Keratinocyte (primary cell): ENCODE data around the gene HGF. TPM values are rescaled to one million over a fixed set of nuclear protein-coding genes. Genes with fewer than 3 reads are reported as not detected.
A peak's percentile ranks its signal among the peaks of the same experiment; 100 is the strongest.

ENCODE experiments used
- DNase-seq: peaks from one replicate; pipeline ENCODE4 v3.0.0-alpha.2; 2011; ENCODE audit warnings: low read depth, missing footprints, low spot score
- FAIRE-seq: peaks from 2 replicates; lab custom pipeline; 2011; peaks lifted over from hg19 to GRCh38; lab: Jason Lieb, UNC
- H2AFZ ChIP-seq: 2 replicates; pipeline ENCODE4 v1.6.0; 2012; ENCODE audit warnings: low read length, control low read depth, inconsistent platforms; ENCODE audit not compliant: control insufficient read depth
- H3K27ac ChIP-seq: 2 replicates; pipeline ENCODE4 v1.5.1; 2011; ENCODE audit warnings: low read length; ENCODE audit not compliant: control insufficient read depth, insufficient read depth
- H3K27me3 ChIP-seq: 3 replicates; pipeline ENCODE4 v1.6.0; 2011; ENCODE audit warnings: low read length; ENCODE audit not compliant: control insufficient read depth, insufficient read depth; ENCODE audit errors: extremely low read depth
- H3K36me3 ChIP-seq, 2 experiments: 2 replicates in 1 of 2; 3 replicates in 1 of 2; pipeline ENCODE4 v1.5.1; 2011; ENCODE audit warnings: low read length in 2 of 2, mild to moderate bottlenecking in 1 of 2; ENCODE audit not compliant: control insufficient read depth in 2 of 2, insufficient read depth in 2 of 2; ENCODE audit errors: extremely low read depth in 1 of 2
- H3K4me1 ChIP-seq: 3 replicates; pipeline ENCODE4 v1.5.1; 2011; ENCODE audit warnings: low read length; ENCODE audit not compliant: control insufficient read depth, insufficient read depth; ENCODE audit errors: extremely low read depth
- H3K4me2 ChIP-seq: 3 replicates; pipeline ENCODE4 v1.6.0; 2011; ENCODE audit warnings: low read depth, low read length; ENCODE audit not compliant: control insufficient read depth, insufficient read depth; ENCODE audit errors: extremely low read depth
- H3K4me3 ChIP-seq, 3 experiments: fragments of 200-600 bp in 1 of 3; sonication (generic) in 1 of 3; 2 replicates in 2 of 3; 3 replicates in 1 of 3; pipeline ENCODE4 v1.5.1; 2011 to 2016; ENCODE audit warnings: low read length in 3 of 3, mild to moderate bottlenecking in 3 of 3, control low read depth in 2 of 3, inconsistent platforms in 1 of 3, low read depth in 1 of 3, mixed read lengths in 1 of 3, mixed run types in 1 of 3, moderate library complexity in 1 of 3; ENCODE audit not compliant: control insufficient read depth in 2 of 3, insufficient read depth in 2 of 3; ENCODE audit errors: extremely low read depth in 1 of 3
- H3K79me2 ChIP-seq: 2 replicates; pipeline ENCODE4 v1.6.0; 2012; ENCODE audit warnings: low read length; ENCODE audit not compliant: control insufficient read depth, insufficient read depth
- H3K9ac ChIP-seq: 3 replicates; pipeline ENCODE4 v1.6.0; 2011; ENCODE audit warnings: low read length; ENCODE audit not compliant: control insufficient read depth, insufficient read depth; ENCODE audit errors: extremely low read depth
- H3K9me1 ChIP-seq: 3 replicates; pipeline ENCODE4 v1.6.0; 2011; ENCODE audit warnings: low read length; ENCODE audit not compliant: control insufficient read depth, insufficient read depth; ENCODE audit errors: extremely low read depth
- H3K9me3 ChIP-seq: 2 replicates; pipeline ENCODE4 v1.5.1; 2012; ENCODE audit warnings: low read depth, low read length; ENCODE audit not compliant: control insufficient read depth
- H4K20me1 ChIP-seq: 3 replicates; pipeline ENCODE4 v1.6.0; 2011; ENCODE audit warnings: low read length; ENCODE audit not compliant: control insufficient read depth, insufficient read depth; ENCODE audit errors: extremely low read depth
- CTCF ChIP-seq, 3 experiments: IDR thresholded peaks in 1 of 3; conservative IDR thresholded peaks in 1 of 3; optimal IDR thresholded peaks in 1 of 3; 2 replicates in 2 of 3; 3 replicates in 1 of 3; pipeline versions ENCODE3 to v1.5.1; 2011; ENCODE audit warnings: low read length in 3 of 3, mild to moderate bottlenecking in 3 of 3, moderate library complexity in 2 of 3, control low read depth in 1 of 3, inconsistent platforms in 1 of 3; ENCODE audit not compliant: insufficient read depth in 2 of 3; ENCODE audit errors: extremely low read depth in 1 of 3
- EZH2 ChIP-seq: IDR thresholded peaks from one replicate; pipeline ENCODE4 v1.6.1; 2012; ENCODE audit warnings: inconsistent platforms, mild to moderate bottlenecking, low read length, moderate library complexity
- dilution Hi-C: fragments of 300-500 bp; cut with MboI; formaldehyde crosslinking; loops from one replicate; pipeline ENCODE4 v1.7.0; 2020; ENCODE audit warnings: low sequenced_read_pairs; ENCODE audit not compliant: extremely low pct_ligation_motif_present
- polyA plus RNA-seq, 5 experiments: library from polyadenylated mRNA; depleted of rRNA in 3 of 5; stranded (reverse) in 3 of 5; stranded (forward) in 1 of 5; unstranded in 1 of 5; fragments of >200 nt; gene quantifications; 1 replicate in 1 of 5; 2 replicates in 3 of 5; 3 replicates in 1 of 5; pipeline versions ENCODE4 v1.2.1 to v1.2.3, GENCODE V29; 2011 to 2012; ENCODE audit warnings: missing spikeins in 2 of 5, low read depth in 1 of 5, low replicate concordance in 1 of 5

HGF gene
- polyA plus RNA-seq, 1 donor (not counting 4 experiments of a cell fraction or from before 2014, with no cell fraction given) = not detected

- no peaks in the 10 kb centered on the region for H3K4me1 ChIP-seq
- no peaks in the 10 kb centered on the region for H3K79me2 ChIP-seq
- no peak for TF ChIP-seq EZH2
- no peak for TF ChIP-seq CTCF (optimal IDR thresholded peaks at IDR 0.05 in 1 of 3, IDR thresholded peaks at IDR 0.05 in 1 of 3, conservative IDR thresholded peaks at IDR 0.05 in 1 of 3; ENCODE audit: extremely low read depth in 1 of 3, insufficient read depth in 2 of 3, low read length in 3 of 3)
- H4K20me1 ChIP-seq = no peaks in the 10 kb centered on the region
- no peaks in the 10 kb centered on the region for H3K36me3 ChIP-seq
- H2AFZ ChIP-seq = peak overlapping the region; percentile 52
- DNase-seq (no peak), FAIRE-seq (no peak)
- dilution Hi-C loops = no loop called here
- H3K9me3 ChIP-seq = no peaks in the 10 kb centered on the region
- no peak overlapping the region for H3K27ac ChIP-seq
- H3K4me3 ChIP-seq = no peak overlapping the region
- H3K9me1 ChIP-seq = no peaks in the 10 kb centered on the region
- H3K4me2 ChIP-seq = no peak overlapping the region
- no peak overlapping the region for H3K9ac ChIP-seq
- no peaks in the 10 kb centered on the region for H3K27me3 ChIP-seq
These were observed 93.6 kb downstream of the HGF start for GRCh38 chr7:81676105-81676811.

- Histone ChIP-seq H4K20me1 (no peaks in the 10 kb centered on the region), H3K36me3 (no peaks in the 10 kb centered on the region), H3K27me3 (no peaks in the 10 kb centered on the region), H3K9me1 (no peaks in the 10 kb centered on the region), H3K79me2 (no peaks in the 10 kb centered on the region), H3K4me2 (no peak overlapping the region), H3K9me3 (no peaks in the 10 kb centered on the region), H3K27ac (no peak overlapping the region), H2AFZ (no peak overlapping the region), H3K4me3 (no peak overlapping the region), H3K9ac (no peak overlapping the region), H3K4me1 (no peaks in the 10 kb centered on the region)
- DNase-seq (no peak), FAIRE-seq (no peak)
- dilution Hi-C loops = no loop called here
- no peak for TF ChIP-seq EZH2
- TF ChIP-seq CTCF (optimal IDR thresholded peaks at IDR 0.05 in 1 of 3, IDR thresholded peaks at IDR 0.05 in 1 of 3, conservative IDR thresholded peaks at IDR 0.05 in 1 of 3; ENCODE audit: extremely low read depth in 1 of 3, insufficient read depth in 2 of 3, low read length in 3 of 3) = no peak
These were observed 95.4 kb downstream of the HGF start for GRCh38 chr7:81674431-81674830.
